ENCODE results near the gene SYTL3.

GRCh38 chr6:158797331-158798310 lies 147.8 kb downstream of the SYTL3 start:
- TF ChIP-seq GATA2 (IDR thresholded peaks at IDR 0.05; ENCODE audit: low read depth, low read length) (no peak), GATA3 (IDR thresholded peaks at IDR 0.05; ENCODE audit: low read depth, low read length) (no peak)

All from SH-SY5Y (cell line).